HCT116 (cell line): Measurements from ENCODE around the gene PDILT. TPM values are rescaled to one million over a fixed set of nuclear protein-coding genes. Genes with fewer than 3 reads are reported as not detected.

ENCODE experiments used
- ATAC-seq: fragments of 200-7000 bp; cut with Tn5 transposase; 2 replicates; pipeline ENCODE4 v1.9.1; 2020; ENCODE audit warnings: mild to moderate bottlenecking, moderate library complexity
- BruUV-seq: library from RNA; stranded (reverse); fragments of 400-500 nt; replicated peaks from 2 replicates; lab custom pipeline; 2021; lab: Mats Ljungman, UMichigan
- CTCF ChIA-PET: fragments of 300-600 bp; sonication (Branson Sonifier 250); formaldehyde crosslinking; loops from one replicate; lab custom pipeline; 2021; ENCODE audit warnings: antibody characterized with exemption; lab: Charles Lee
- POLR2A ChIA-PET: fragments of 300-600, 350-600 bp; sonication (Branson Sonifier 250); formaldehyde crosslinking; loops from one replicate; lab custom pipeline; 2021; ENCODE audit warnings: antibody characterized with exemption; lab: Charles Lee
- RAD21 ChIA-PET, 2 experiments: fragments of 300-600 bp; sonication (Branson Sonifier 250); formaldehyde crosslinking; loops; one replicate each; lab custom pipeline; 2023; ENCODE audit warnings: low total read pairs in 2 of 2; ENCODE audit not compliant: uncharacterized antibody in 2 of 2, unreplicated experiment in 2 of 2, low non-redundant PET in 1 of 2; lab: Charles Lee
- DNase-seq: peaks from one replicate; pipeline ENCODE4 v3.0.0-alpha.2; 2010; ENCODE audit warnings: low read depth, low spot score
- H2AFZ ChIP-seq: fragments of 200-600 bp; shearing (Covaris generic), sonication (generic); 2 replicates; pipeline ENCODE4 v1.6.1; 2017; ENCODE audit warnings: low read depth, mixed run types, mixed read lengths, antibody characterized with exemption, low read length; ENCODE audit not compliant: poor library complexity, severe bottlenecking
- H3K27ac ChIP-seq: 2 replicates; pipeline ENCODE4 v1.5.1; 2012; ENCODE audit warnings: low read depth, low read length
- H3K27me3 ChIP-seq: fragments of 200-600 bp; sonication (generic); 2 replicates; pipeline ENCODE4 v1.6.1; 2016; ENCODE audit warnings: mixed run types, low read length, mixed read lengths; ENCODE audit not compliant: insufficient read depth
- H3K36me3 ChIP-seq, 2 experiments: fragments of 200-500 bp in 1 of 2; fragments of 200-600 bp in 1 of 2; sonication (Bioruptor generic) in 1 of 2; sonication (generic) in 1 of 2; 2 replicates each; pipeline versions ENCODE4 v1.5.1 to v1.6.1; 2014 to 2016; ENCODE audit warnings: low read length in 2 of 2, inconsistent platforms in 1 of 2, mixed read lengths in 1 of 2, mixed run types in 1 of 2; ENCODE audit not compliant: insufficient read depth in 2 of 2, control insufficient read depth in 1 of 2
- H3K4me1 ChIP-seq, 2 experiments: fragments of 200-600 bp in 1 of 2; sonication (generic) in 1 of 2; 2 replicates each; pipeline versions ENCODE4 v1.5.1 to v1.6.1; 2012 to 2017; ENCODE audit warnings: low read length in 2 of 2, inconsistent platforms in 1 of 2, mild to moderate bottlenecking in 1 of 2, mixed read lengths in 1 of 2, mixed run types in 1 of 2, moderate library complexity in 1 of 2; ENCODE audit not compliant: insufficient read depth in 2 of 2, control insufficient read depth in 1 of 2
- H3K4me2 ChIP-seq: fragments of 200-600 bp; sonication (generic); 2 replicates; pipeline ENCODE4 v1.6.1; 2017; ENCODE audit warnings: mixed run types, low read length, mixed read lengths
- H3K4me3 ChIP-seq, 2 experiments: fragments of 200-600 bp in 1 of 2; sonication (generic) in 1 of 2; replicated peaks in 1 of 2; 2 replicates each; pipeline ENCODE4 v1.5.1; 2011 to 2016; ENCODE audit warnings: low read length in 2 of 2, control low read depth in 1 of 2, low read depth in 1 of 2, mild to moderate bottlenecking in 1 of 2, mixed read lengths in 1 of 2, mixed run types in 1 of 2
- H3K79me2 ChIP-seq: fragments of 200-600 bp; sonication (generic); 2 replicates; pipeline ENCODE4 v1.6.1; 2017; ENCODE audit warnings: mild to moderate bottlenecking, mixed run types, low read length, moderate library complexity, mixed read lengths; ENCODE audit not compliant: insufficient read depth
- H3K9ac ChIP-seq: fragments of 200-600 bp; sonication (generic); 2 replicates; pipeline ENCODE4 v1.6.1; 2016; ENCODE audit warnings: low read length, mixed read lengths
- H3K9me2 ChIP-seq: fragments of 200-600 bp; sonication (generic), shearing (Covaris generic); 2 replicates; pipeline ENCODE4 v1.6.1; 2017; ENCODE audit warnings: mixed run types, mild to moderate bottlenecking, moderate library complexity; ENCODE audit not compliant: insufficient read depth
- H3K9me3 ChIP-seq, 2 experiments: fragments of 200-500 bp in 1 of 2; fragments of 200-600 bp in 1 of 2; sonication (Bioruptor generic) in 1 of 2; sonication (generic) in 1 of 2; 2 replicates each; pipeline ENCODE4 v1.6.1; 2014 to 2017; ENCODE audit warnings: low read length in 2 of 2, mixed read lengths in 2 of 2, inconsistent platforms in 1 of 2, low read depth in 1 of 2, mild to moderate bottlenecking in 1 of 2, mixed run types in 1 of 2, moderate library complexity in 1 of 2; ENCODE audit not compliant: control insufficient read depth in 1 of 2, insufficient read depth in 1 of 2
- H4K20me1 ChIP-seq: fragments of 200-600 bp; sonication (generic), shearing (Covaris generic); 2 replicates; pipeline ENCODE4 v1.6.1; 2017; ENCODE audit warnings: mixed run types, mild to moderate bottlenecking, moderate library complexity; ENCODE audit not compliant: insufficient read depth
- CBX3 ChIP-seq: IDR thresholded peaks from 2 replicates; pipeline ENCODE4 v1.6.1; 2012; ENCODE audit warnings: low read depth
- REST ChIP-seq: IDR thresholded peaks from 2 replicates; pipeline ENCODE4 v1.6.1; 2012; ENCODE audit warnings: low read depth
- SP1 ChIP-seq: IDR thresholded peaks from 2 replicates; pipeline ENCODE4 v1.6.1; 2012; ENCODE audit warnings: low read depth
- YY1 ChIP-seq: IDR thresholded peaks from 2 replicates; pipeline ENCODE4 v1.6.1; 2011; ENCODE audit warnings: low read length, low read depth, moderate library complexity, mild to moderate bottlenecking; ENCODE audit not compliant: insufficient replicate concordance; ENCODE audit errors: extremely low read depth
- ZBTB33 ChIP-seq: IDR thresholded peaks from 2 replicates; pipeline ENCODE4 v1.6.1; 2011; ENCODE audit warnings: mild to moderate bottlenecking, low read length, moderate library complexity; ENCODE audit not compliant: insufficient replicate concordance; ENCODE audit errors: extremely low read depth
- ZNF274 ChIP-seq: fragments of 200-500 bp; sonication (Bioruptor generic); IDR thresholded peaks from 2 replicates; pipeline ENCODE4 v1.6.1; 2014; ENCODE audit warnings: mild to moderate bottlenecking, low read depth, low read length, inconsistent platforms
- intact Hi-C: fragments of 100-400 bp; cut with micrococcal nuclease; formaldehyde crosslinking; loops from 2 replicates; pipeline ENCODE4 v1.10.0; 2022
- total RNA-seq: library from RNA; stranded (reverse); gene quantifications from one replicate; pipeline ENCODE4 v1.2.1, GENCODE V29; 2021; ENCODE audit not compliant: unreplicated experiment

PDILT gene
- total RNA-seq, 1 experiment from 2014 or later = not detected

- RAD21 ChIA-PET = no interaction called here
- no peak overlapping the region for H3K9ac ChIP-seq
- no peaks in the 10 kb centered on the region for H3K9me2 ChIP-seq
- no peaks in the 10 kb centered on the region for H3K36me3 ChIP-seq
- no peak overlapping the region for H2AFZ ChIP-seq
- no TSS peak for BruUV-seq
- TF ChIP-seq YY1 (no peak), REST (no peak), ZBTB33 (no peak), CBX3 (no peak), SP1 (no peak), ZNF274 (no peak)
- H3K4me1 ChIP-seq = no peaks in the 10 kb centered on the region
- POLR2A ChIA-PET = no interaction called here
- no peak overlapping the region for H3K4me2 ChIP-seq
- intact Hi-C loops = no loop called here
- H3K79me2 ChIP-seq = no peaks in the 10 kb centered on the region
- no peak for ATAC-seq
- no peak for DNase-seq
- no peak overlapping the region for H3K4me3 ChIP-seq
- H3K27me3 ChIP-seq = peaks cover 37% of the 10 kb centered on the region
- no peaks in the 10 kb centered on the region for H4K20me1 ChIP-seq
- no peaks in the 10 kb centered on the region for H3K9me3 ChIP-seq
- H3K27ac ChIP-seq = no peak overlapping the region
- CTCF ChIA-PET = no interaction called here
Measured at GRCh38 chr16:20336955-20337354, 67.6 kb downstream of the PDILT start.
